ENCODE results near the gene SEL1L2.
A peak's percentile ranks its signal among the peaks of the same experiment; 100 is the strongest.

Gene SEL1L2

GRCh38 chr20:13865791-13866351 is 124.5 kb downstream of the SEL1L2 start:
- no peak for TF ChIP-seq CTCF (IDR thresholded peaks at IDR 0.05; ENCODE audit: poor library complexity, severe bottlenecking)
- no peaks in the 10 kb centered on the region for H3K27me3 ChIP-seq (ENCODE audit: insufficient read depth, poor library complexity, severe bottlenecking)
- no peak overlapping the region for H3K27ac ChIP-seq (ENCODE audit: poor library complexity, severe bottlenecking)
- DNase-seq (ENCODE audit: low spot score) (no peak), ATAC-seq (ENCODE audit: low read depth) (peak; percentile 35)
- no peak overlapping the region for H3K4me3 ChIP-seq (ENCODE audit: severe bottlenecking)
- no peaks in the 10 kb centered on the region for H3K36me3 ChIP-seq (ENCODE audit: low read depth)
- H3K9me3 ChIP-seq (ENCODE audit: severe bottlenecking): no peaks in the 10 kb centered on the region
- no peaks in the 10 kb centered on the region for H3K4me1 ChIP-seq (ENCODE audit: insufficient read depth, poor library complexity, severe bottlenecking)

- H3K9me3 ChIP-seq (ENCODE audit: severe bottlenecking): no peaks in the 10 kb centered on the region
- DNase-seq (ENCODE audit: low spot score): no peak
- no peak overlapping the region for H3K27ac ChIP-seq (ENCODE audit: poor library complexity, severe bottlenecking)
- no peak for TF ChIP-seq CTCF (IDR thresholded peaks at IDR 0.05; ENCODE audit: poor library complexity, severe bottlenecking)
- no peaks in the 10 kb centered on the region for H3K36me3 ChIP-seq (ENCODE audit: low read depth)
- H3K27me3 ChIP-seq (ENCODE audit: insufficient read depth, poor library complexity, severe bottlenecking): no peaks in the 10 kb centered on the region
- ATAC-seq (ENCODE audit: low read depth): no peak
- H3K4me1 ChIP-seq (ENCODE audit: insufficient read depth, poor library complexity, severe bottlenecking): no peaks in the 10 kb centered on the region
- no peak overlapping the region for H3K4me3 ChIP-seq (ENCODE audit: severe bottlenecking)
Measured at GRCh38 chr20:13865156-13865555, 125.3 kb downstream of the SEL1L2 start.

GRCh38 chr20:13863244-13863643 is 127.2 kb downstream of the SEL1L2 start:
- ATAC-seq (ENCODE audit: low read depth) (no peak), DNase-seq (ENCODE audit: low spot score) (no peak)
- H3K27ac ChIP-seq (ENCODE audit: poor library complexity, severe bottlenecking): no peak overlapping the region
- no peaks in the 10 kb centered on the region for H3K9me3 ChIP-seq (ENCODE audit: severe bottlenecking)
- no peaks in the 10 kb centered on the region for H3K4me1 ChIP-seq (ENCODE audit: insufficient read depth, poor library complexity, severe bottlenecking)
- TF ChIP-seq CTCF (IDR thresholded peaks at IDR 0.05; ENCODE audit: poor library complexity, severe bottlenecking): no peak
- no peak overlapping the region for H3K4me3 ChIP-seq (ENCODE audit: severe bottlenecking)
- no peaks in the 10 kb centered on the region for H3K36me3 ChIP-seq (ENCODE audit: low read depth)
- no peaks in the 10 kb centered on the region for H3K27me3 ChIP-seq (ENCODE audit: insufficient read depth, poor library complexity, severe bottlenecking)

- Histone ChIP-seq H3K4me1 (ENCODE audit: insufficient read depth, poor library complexity, severe bottlenecking) (no peaks in the 10 kb centered on the region), H3K27ac (ENCODE audit: poor library complexity, severe bottlenecking) (no peak overlapping the region), H3K4me3 (ENCODE audit: severe bottlenecking) (no peak overlapping the region), H3K36me3 (ENCODE audit: low read depth) (no peaks in the 10 kb centered on the region), H3K27me3 (ENCODE audit: insufficient read depth, poor library complexity, severe bottlenecking) (no peaks in the 10 kb centered on the region), H3K9me3 (ENCODE audit: severe bottlenecking) (no peaks in the 10 kb centered on the region)
- no peak for TF ChIP-seq CTCF (IDR thresholded peaks at IDR 0.05; ENCODE audit: poor library complexity, severe bottlenecking)
- ATAC-seq (ENCODE audit: low read depth) (no peak), DNase-seq (ENCODE audit: low spot score) (no peak)
Measured at GRCh38 chr20:13862245-13862644, 128.2 kb downstream of the SEL1L2 start.

- DNase-seq (ENCODE audit: low spot score) (no peak), ATAC-seq (ENCODE audit: low read depth) (no peak)
- no peak for TF ChIP-seq CTCF (IDR thresholded peaks at IDR 0.05; ENCODE audit: poor library complexity, severe bottlenecking)
- no peak overlapping the region for H3K27ac ChIP-seq (ENCODE audit: poor library complexity, severe bottlenecking)
- no peaks in the 10 kb centered on the region for H3K36me3 ChIP-seq (ENCODE audit: low read depth)
- H3K4me3 ChIP-seq (ENCODE audit: severe bottlenecking): no peak overlapping the region
- H3K27me3 ChIP-seq (ENCODE audit: insufficient read depth, poor library complexity, severe bottlenecking): no peaks in the 10 kb centered on the region
- no peaks in the 10 kb centered on the region for H3K9me3 ChIP-seq (ENCODE audit: severe bottlenecking)
- no peaks in the 10 kb centered on the region for H3K4me1 ChIP-seq (ENCODE audit: insufficient read depth, poor library complexity, severe bottlenecking)
Measured at GRCh38 chr20:13858871-13859270, 131.5 kb downstream of the SEL1L2 start.

All from RWPE2 (cell line).